NCI-H524 treated with DMSO at 0.1 percent for 48 hours (cell line): ENCODE data around the gene TSLP.

ENCODE experiments used
- DNase-seq: peaks from one replicate; lab custom pipeline; 2025; lab: John Stamatoyannopoulos, UW

TSLP gene

DNA sequence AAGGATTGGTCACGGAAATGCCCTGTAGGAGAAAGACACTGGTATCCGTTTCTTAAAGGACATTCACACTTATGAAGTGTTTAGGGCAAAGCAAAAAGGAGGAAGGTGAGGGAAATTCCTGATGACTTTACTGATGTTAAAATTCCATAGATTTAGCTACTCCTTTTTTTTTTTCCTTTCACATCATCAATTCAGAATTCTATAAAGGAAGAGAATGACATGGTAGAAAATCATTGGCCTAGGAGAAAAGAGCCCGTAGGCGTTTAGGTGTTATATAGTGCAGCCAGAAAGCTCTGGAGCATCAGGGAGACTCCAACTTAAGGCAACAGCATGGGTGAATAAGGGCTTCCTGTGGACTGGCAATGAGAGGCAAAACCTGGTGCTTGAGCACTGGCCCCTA, at the start of gene TSLP:
TSS of gene TSLP (plus strand) at position 301 of the 400 bp plus-strand sequence. CDS start 178 bp downstream, outside the sequence.
- DNase-seq: no peak

DNA sequence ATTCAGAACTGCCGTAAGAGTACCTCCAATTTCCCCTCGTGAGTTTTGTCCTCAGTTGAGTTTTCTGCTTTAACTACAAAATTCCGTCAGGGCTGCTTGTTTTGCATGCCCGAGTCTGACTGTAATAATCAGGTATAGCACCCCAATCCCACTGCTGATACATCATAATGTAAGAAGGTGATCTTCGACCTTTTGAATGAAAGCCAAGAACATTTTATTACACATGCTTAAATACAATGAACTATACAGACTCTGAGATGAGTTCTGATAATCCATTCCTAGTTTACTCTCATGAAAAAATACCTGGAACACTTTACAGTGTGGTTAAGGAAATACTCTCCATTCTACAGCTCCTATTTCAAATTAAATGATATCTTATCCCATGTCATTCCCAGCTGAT, 49.2 kb upstream of the TSLP start:
- DNase-seq: no peak

DNA sequence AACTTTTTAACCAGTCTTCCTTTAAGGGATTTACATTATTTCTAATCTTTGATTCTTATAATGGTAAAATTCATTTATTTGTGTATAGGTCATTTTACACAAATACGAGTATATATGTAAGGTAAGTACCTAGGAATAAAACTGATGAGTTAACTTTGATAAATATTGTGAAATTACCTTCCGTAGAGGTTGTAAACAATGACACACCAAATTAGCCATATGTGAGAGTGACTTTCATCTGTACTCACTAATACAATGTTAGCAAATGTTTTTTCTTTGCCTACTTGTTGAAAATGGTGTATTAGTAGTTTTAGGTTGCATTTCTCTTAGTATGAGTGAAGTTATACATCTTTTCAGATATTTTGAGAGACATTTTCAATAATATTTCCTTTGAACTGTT, 42.6 kb upstream of the TSLP start:
- no peak for DNase-seq

DNA sequence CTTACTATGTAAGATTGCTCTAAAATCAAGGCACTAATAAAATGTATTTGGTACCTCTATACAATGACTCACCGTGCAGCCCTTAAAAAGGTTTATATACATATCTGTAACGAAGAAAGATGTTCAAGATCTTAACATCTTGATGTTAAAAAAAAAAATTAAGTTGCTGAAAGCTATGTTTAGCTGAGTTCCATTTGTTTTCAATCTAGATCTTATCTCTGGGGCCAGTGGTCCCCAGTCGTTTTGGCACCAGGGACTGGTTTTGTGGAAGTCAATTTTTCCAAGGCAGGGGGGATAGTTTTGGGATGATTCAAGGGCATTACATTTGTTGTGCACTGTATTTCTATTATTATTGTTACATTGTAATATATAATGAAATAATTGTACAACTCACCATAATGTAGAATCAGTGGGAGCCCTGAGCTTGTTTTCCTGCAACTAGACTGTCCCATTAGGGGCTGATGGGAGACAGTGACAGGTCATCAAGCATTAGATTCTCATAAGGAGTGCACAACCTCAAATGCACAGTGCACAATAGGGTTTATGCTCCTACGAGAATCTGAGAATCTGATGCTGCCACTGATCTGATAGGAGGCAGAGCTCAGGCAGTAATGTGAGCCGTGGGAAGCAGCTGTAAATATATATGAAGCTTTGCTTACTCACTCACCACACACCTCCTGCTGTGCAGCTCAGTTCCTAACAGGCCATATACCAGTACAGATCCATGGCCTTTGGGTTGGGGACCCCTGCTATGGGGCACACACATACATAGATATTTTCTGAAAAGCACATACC, 27.6 kb upstream of the TSLP start:
- DNase-seq: no peak

DNA sequence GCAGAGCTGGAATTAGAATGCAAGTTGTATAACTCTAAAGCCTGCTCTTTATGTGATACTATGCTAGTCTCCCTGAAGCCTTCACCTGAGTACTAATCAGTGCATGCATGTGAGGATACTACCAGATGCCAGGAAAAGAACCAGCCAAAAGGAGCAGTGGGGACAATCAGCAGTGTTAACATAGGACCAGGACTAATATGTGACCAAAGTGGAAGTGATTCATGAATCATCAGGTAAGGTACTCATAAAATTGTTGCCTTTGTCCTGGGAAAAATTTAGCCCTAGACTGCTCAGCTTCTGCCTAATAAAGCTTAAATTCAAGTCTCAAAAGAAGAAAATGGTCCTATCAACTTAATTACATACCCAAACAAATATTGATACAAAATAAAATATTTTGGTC, 13.4 kb upstream of the TSLP start:
- no peak for DNase-seq

DNA sequence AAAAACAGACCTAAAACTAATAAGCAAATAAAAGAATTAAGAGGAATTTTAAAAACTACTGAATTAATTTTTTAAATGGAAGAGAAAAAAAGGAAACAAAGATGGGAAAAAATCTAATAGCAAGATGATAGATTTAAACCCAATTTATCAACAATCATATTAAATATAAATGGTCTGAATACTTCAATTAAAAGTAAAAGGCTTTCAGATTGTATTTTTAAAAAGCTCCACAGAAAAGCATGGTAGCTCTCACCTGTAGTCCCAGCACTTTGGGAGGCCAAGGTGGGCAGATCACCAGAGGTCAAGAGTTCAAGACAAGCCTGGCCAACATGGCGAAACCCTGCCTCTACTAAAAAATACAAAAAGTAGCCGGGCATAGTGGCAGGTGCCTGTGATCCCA, 11.3 kb upstream of the TSLP start:
- DNase-seq: no peak

DNA sequence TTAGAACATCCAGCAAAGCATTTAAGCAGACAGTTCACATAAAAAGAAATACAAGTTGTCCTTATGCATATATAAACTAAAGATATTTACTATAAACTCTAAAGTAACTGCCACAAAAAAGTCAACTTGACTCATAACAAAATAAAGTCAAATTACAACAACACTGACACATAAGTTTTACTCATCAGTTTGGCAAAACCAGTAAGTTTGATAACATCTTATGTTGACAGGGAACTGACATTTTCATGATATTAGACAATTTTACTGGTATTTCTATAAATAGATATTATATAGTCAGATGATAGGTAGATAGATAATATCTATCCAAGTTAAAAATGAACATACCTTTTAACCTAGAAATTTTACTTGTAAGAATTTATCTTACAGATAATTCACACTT, 9.9 kb upstream of the TSLP start:
- DNase-seq: no peak

DNA sequence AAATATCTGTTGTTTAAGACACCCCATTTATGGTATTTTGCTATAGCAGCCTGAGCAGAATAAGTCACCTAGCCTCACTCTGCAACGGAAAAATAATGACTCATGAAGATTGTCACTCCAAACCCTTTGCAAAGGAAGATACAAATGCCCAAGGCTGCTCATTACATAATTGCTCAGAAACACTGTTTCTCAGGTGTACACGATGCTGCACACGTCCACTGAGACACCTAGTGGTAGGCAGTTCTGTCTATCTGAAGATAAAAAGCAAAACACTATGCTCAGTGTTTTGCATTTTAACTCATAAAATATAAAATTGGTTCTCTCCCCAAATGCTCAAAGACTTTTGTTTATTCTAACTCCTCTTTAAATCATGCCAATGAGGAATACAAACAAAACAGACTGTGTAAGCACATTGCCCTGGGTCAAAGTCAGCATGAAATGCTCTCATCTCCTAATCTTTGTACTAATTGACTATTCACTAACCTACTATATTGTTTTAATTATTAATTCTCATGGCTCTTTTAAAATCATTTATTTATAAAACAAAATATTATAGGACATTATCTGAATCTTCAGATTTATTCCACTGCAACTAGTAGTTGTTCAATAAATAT, 7.7 kb upstream of the TSLP start:
- no peak for DNase-seq

DNA sequence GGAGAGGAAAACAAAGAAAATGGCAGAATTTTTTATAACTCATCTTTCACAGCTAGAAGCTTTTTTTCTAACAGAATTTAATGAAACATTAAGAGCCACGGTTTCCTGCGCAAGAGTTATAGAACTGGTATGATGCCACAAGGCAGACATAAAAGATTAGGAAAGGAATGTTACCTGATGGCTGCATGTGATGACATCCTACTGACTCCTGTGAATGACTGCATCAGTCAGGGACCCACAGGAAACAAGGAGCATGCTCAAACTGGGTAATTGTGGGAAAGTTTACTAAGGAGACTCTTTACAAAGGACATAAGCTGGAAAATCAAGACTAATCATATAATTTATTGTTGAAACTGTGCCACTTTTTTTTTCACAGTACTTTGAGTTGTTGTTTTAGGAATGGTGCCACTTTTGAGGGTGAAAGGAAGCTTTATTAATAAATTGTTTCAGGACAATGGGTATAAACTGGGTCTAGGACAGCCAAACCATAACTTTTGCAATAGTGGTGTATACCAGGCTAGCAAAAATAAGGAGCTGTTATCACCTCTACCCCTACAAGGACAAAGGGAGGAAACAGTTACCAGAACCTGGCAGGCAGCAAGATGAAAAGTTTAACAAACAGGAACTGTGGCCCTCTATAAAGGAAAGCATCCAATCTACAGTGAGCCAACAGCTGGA, 5.1 kb upstream of the TSLP start:
- no peak for DNase-seq

DNA sequence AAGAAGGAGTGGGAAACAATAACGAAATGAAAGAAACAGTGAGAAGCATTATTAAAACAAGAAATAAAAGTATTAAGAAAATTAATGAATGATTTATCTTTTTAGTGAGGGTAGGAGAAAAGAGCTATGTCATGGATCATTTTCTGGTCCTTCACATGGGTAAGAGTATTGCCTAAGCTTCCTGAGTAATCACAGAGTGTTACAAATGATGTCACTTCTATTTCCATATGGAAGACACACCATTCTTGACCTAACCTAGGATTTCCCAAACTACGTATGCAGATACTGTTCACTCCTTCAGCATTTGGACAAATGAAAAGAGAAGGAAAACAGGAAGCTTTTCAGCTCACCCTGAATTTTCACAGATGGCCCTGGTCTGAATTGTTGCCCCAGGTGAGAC, 3.3 kb upstream of the TSLP start:
- DNase-seq: no peak

DNA sequence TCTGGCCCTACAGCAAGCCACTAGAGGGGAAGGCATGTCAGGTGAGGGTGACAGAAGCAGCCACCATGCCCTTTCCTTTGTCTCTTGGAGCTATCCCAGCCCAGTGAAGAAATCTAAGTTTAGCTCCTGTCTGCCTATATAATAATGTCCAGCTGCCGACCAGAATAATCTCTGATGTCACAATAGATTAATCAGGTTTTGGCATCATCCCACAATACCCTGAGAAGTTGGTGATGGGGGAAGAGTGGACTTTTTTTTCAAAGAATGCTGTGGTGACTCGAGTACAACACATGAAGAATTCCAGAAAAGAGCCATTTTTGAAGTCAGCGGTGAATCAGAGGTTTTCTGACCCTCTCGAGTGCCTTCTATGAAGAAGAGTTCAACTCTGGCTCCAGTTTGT, 1.7 kb upstream of the TSLP start:
- DNase-seq: no peak

DNA sequence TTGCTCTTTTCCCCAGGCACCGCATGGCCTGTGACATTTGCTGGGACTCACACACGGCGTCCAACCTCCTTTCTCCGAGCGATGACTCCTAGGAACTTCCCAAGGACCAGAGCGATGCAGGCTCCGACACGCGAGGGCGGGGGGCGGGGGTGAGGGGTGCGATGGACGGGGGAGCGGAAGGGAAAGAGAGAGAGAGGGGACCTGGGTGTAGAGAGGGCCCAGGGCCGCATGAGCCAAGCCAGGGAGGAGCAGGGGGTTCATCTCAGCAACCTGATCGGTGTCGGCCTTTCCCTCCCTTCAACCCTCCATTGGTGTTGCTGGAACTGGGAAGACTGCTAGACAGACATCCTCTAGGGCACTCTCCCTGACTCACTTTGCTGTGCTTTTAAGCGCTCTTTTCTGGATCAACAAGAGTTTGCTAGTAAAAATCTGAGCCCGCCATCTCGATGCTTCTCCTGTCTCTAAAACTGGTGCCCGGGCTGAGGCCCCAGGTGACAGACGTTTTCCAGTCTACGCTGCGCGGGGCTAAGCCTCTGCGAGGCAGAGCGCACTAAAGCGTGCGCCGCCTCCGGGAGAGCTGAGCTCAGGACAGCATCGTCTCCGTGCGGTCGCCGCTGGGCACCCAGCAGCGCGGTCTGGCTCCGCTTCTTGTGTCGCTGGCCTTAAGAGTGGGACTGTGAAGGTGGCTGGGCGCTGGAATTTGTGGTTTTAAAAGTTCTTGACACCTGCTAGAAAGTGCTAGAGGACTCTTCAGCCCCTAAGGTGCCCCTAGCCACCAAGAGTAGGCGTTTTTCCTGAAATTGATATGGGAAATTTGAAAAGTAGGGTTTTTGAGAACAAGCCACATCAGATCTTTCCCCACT, 1.0 kb upstream of the TSLP start:
- peak; percentile 18 for DNase-seq

DNA sequence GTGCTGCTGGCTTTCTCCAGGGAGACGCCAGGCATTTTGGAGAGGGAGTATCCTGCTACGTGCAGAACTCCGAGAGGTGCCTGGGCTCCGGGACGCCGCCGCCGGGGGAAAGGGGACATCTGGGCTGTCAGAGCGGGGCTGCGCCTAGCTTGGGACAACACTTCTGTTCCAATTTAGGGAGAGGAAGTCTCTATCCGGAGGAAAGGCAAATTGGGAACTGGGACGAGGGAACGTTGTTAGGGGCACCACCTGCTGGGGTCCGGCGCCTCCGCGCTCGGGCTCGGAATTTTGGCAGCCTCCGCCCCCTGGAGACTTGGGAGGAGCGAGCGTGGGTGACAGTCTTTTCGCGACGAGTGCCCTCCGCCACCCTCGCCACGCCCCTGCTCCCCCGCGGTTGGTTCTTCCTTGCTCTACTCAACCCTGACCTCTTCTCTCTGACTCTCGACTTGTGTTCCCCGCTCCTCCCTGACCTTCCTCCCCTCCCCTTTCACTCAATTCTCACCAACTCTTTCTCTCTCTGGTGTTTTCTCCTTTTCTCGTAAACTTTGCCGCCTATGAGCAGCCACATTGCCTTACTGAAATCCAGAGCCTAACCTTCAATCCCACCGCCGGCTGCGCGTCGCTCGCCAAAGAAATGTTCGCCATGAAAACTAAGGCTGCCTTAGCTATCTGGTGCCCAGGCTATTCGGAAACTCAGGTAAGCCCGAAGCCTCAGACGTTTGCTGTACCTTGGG, 1.6 kb downstream of the TSLP start:
- peak; percentile 28 for DNase-seq

DNA sequence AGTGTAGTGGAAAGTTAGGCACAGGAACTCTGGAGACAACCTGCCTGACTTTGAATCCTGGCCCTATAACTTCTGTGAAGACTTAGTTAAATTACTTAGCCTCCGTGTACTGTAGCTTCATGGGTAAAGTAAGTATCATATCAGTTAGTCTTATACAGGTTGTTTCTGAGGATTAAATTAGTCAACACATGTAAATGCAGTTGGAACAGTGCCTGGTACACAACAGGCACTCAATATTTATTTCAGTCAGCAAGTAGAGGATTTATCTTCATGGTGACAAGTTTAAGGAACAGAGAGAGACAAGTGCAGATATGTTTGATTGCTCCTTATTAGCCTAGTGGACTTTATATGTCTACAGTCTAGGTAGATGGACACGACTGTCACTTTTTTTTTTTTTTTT, 2.7 kb downstream of the TSLP start:
- DNase-seq: no peak

DNA sequence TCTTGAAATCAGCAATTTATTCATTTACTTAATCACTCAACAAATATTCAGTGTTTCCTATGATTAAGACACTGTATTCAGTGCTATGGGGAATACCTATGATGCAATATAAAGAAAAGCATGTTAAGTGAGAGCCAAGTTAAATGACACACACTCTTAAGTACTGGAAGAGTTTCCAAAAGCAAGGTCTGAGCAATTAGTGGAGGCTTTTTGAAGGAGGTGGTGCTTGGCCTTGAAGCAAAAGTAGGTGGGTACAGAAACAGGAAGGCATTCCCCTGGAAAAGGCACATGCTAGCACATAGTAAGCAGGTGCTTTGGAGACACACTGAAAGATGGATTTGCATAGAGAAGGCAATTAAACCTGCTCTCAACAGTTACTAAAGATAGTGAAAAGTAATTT, 4.0 kb downstream of the TSLP start:
- DNase-seq: no peak

DNA sequence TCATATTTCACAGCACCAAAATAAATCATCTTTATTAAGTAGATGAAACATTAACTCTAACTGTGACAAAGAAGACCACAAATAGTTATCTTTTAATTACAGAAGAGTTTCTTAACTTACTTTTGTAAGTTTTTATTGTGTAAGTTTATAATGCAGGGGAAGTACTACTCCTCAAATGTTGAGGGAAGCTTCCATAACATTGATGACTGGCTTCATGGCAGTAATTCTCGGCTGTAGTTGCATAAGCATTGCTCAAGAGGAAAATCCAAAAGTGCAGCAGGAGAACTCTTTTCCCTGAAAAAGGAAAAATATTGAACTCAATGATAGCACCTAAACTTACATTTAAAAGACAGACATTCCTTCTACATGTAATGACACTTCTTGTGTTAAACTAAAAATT, 4.6 kb downstream of the TSLP start:
- no peak for DNase-seq

DNA sequence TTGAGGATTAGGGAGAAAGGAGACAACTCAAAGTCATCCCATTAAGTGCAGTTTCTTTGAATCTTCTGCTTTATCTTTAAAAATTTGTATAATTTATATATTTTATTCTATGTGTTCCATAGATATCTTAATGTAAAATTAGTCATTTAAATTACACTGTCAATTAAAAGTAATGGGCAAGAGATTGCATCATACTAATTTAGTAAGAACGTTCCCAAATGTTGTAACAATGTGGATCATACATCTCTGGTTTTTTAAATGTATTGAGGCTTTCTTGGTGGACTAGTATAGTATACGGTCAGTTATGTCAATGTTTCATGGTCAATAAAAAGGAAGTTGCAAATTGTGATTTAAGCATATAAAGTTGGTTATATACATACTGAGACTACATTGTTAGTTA, 6.2 kb downstream of the TSLP start:
- DNase-seq: no peak

DNA sequence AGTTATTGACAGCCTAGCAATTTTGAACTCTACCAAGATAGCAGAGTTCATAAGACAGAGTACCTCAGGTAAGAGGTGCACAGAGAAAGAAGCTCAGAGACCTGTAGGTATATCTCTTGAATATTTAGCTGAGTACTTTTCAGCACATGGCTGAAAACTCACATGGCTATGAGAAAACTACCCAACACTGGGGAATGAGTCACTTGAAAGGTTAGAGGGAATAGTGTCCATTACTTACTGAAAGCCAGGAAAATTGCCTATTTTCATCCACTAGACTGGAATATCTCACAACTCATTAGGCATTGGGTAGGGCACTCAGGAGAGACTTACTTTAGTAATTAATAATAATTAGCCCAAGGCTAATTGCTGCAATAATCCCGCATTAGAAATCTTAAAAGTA, 8.3 kb downstream of the TSLP start:
- no peak for DNase-seq

DNA sequence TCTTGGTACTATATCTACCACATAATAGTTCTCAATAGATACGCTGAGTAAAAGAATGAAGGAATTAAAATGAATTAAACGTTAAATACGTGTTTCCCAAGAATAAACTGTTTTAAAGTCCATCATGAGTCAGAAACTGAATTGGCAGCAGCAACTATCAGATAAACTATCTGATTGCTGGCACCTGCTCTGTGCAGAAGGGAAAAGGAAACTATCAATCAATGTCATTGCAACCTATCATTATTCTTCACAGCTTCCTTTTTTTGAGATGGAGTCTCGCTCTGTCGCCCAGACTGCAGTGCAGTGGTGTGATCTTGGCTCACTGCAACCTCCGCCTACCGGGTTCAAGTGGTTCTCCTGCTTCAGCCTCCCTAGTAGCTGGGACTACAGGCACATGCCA, 11.8 kb downstream of the TSLP start:
- no peak for DNase-seq

DNA sequence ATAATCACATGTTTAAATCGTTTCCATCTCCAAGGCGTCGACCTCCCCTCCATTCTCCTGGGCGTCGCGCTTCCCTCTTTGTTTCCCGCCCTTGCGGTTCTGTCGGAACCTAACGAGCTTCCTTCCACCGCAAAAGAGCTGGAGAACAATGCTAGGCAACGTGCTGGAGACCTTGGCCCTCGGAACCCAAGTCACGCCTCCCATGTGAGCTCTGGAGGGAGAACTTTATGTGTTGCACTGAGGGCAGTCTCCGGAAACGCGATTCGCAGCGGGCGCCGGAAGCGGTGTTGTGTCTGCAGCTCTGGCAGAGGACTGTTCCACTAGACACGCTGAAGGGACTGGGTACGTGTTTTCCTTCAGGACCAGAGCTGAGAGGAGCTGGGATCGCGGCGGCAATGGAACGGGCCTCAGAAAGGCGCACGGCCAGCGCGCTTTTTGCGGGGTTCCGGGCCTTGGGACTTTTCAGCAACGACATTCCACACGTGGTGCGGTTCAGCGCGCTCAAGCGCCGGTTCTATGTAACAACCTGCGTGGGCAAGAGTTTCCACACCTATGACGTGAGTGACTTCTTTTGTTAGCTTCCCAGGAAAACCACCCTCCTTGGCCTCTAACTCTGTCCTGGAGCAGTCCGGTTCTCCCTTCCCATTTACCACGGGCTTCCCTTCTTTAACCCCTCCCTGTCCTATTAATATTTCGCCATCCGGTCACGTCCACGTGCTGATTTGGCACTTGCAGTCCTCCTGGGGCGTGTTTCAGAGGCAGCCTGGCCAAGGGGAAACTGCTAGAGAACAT, 20.7 kb downstream of the TSLP start, which contains the start of gene WDR36:
TSS of gene WDR36 (plus strand) at position 287 of the 792 bp plus-strand sequence. CDS start at position 396, 109 bp downstream.
- DNase-seq: peak; percentile 53

DNA sequence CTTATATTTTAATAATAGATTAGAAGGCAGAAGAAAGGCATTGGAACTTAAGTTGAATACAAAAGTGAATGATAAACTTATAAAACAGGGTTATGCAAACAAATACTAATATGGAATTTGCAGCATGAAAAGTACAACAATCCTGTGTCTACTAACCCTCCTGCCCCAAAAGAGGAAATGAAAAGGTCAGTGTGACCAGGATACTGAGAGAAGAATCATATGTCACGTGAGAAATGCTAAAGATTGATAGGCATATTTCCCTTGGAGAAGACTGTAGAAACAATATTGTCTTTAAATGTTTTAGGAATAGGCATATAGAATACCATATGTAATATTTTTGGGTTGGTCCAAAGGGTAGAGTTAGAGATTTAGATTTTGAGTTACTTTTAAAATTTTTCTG, 24.5 kb downstream of the TSLP start:
- DNase-seq: no peak
